SH-SY5Y (cell line): ENCODE measurements around the gene SYP.

ENCODE experiments used
- GATA2 ChIP-seq: IDR thresholded peaks from 2 replicates; pipeline ENCODE4 v1.6.1; 2011; ENCODE audit warnings: mild to moderate bottlenecking, low read depth, low read length
- GATA3 ChIP-seq: IDR thresholded peaks from 2 replicates; pipeline ENCODE4 v1.6.1; 2011; ENCODE audit warnings: low read depth, mild to moderate bottlenecking, low read length, moderate library complexity

- TF ChIP-seq GATA3 (no peak), GATA2 (no peak)
Measured at GRCh38 chrX:49171752-49172279, 28.2 kb downstream of the SYP start, which contains the start of gene PLP2.
